ENCODE data around the gene MICAL1. TPM values are rescaled to one million over a fixed set of nuclear protein-coding genes. Genes with fewer than 3 reads are reported as not detected.

Gene MICAL1
- 69.8 TPM for total RNA-seq

DNA sequence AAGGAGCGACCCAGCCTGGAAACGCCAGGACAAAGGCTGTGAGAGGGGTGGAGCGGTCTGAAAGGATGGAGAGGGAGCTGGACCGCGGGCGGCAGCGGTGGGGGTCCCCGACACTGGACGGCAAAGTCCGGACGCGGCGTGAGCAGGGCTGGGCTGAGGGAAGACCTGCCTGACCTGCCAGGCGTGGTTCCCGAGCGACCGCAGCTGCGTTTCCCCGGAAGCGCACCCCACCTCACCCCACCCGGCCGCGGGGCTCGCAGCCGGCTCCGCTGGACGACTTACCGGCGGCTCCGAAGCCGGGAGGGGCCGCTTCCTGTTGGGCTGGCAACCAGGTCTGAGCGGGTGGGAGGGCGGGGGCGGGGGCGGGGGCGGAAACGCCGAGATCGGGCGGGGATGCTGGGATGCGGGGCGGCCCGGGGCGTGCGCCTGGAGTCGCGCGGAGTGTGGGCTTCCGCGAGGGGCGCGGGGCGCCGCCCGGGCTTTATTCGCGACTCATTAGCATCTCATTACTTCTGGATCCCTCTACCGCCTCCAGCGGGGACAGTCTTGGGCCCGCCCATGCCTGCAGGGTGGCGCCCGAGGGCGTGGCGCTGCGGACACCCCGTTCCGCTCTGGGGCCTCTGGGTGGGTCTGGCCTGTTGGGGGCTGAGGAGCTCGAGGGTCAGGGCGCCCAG lies at the start of gene MICAL1:
MICAL1 (minus strand) TSS at position 336 of the 674 bp plus-strand sequence. CDS start 1,576 bp downstream, outside the sequence.

GRCh38 chr6:109482905-109483734 lies 27.5 kb upstream of the MICAL1 start, which contains the start of gene ZBTB24:
TSS of gene ZBTB24 (minus strand) at chr6:109483219. CDS start at chr6:109482026, 1,193 bp downstream.

DNA sequence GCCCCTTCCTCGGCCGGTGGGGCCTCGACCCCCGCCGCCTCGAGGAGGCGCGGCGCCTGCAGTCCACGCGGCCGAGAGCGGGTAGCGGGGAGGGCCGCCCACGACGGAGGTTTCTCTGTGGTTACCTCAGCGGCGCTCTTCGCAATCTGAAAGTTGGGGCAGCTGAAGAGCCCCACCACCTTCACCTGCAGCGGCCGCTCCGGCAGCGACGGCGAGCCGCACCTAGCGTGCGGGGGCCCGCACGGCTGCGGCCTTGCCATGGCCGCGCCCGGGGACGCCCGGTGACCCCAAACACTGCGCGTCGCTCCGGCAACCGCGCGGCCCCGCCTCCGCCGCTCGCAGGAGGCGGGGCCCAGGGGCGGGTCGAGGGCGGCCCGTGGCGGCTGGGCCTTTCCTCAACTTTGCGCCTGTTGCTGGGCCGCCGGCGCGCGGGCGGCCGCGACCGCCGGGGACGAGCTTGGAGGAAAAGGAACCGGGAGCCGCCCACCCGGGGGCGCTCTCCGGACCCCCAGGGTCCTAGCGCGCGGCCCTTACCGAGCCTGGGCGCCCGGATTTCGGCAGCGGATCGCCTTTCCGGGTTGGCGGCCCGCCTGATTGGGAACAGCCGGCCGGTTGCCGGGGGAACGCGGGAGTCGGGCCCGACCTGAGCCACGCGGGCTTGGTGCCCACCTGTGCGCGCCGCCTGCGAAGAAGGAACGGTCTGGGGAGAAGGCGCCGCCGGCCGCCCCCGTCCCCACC lies 15.1 kb downstream of the MICAL1 start, which contains the start of the genes PPIL6 and SMPD2:
PPIL6 (minus strand) TSS at position 298 of the 738 bp plus-strand sequence; CDS start at position 260, 38 bp downstream.
SMPD2 (plus strand) TSS at position 394 of the 738 bp plus-strand sequence. CDS start 398 bp downstream, outside the sequence.

Other genes starting within 250 kb of the MICAL1 start
- gene CD164, start 73.3 kb downstream of the MICAL1 start, total RNA-seq: 43.8 TPM
- gene PPIL6, start 15.1 kb downstream of the MICAL1 start, total RNA-seq: 24.1 TPM
- gene SMPD2, start 15.0 kb downstream of the MICAL1 start, total RNA-seq: 7.5 TPM
- gene ZBTB24, start 27.4 kb upstream of the MICAL1 start, total RNA-seq: 13.5 TPM
- gene AK9, start 235.4 kb upstream of the MICAL1 start, total RNA-seq: 45.1 TPM
- gene FIG4, start 235.5 kb upstream of the MICAL1 start, total RNA-seq: 49.8 TPM

Data from parietal lobe (tissue), 1 donor.